Panc1 (cell line): ENCODE data around the gene NPDC1.

Experiments
- POLR2AphosphoS5 ChIP-seq: IDR thresholded peaks from 2 replicates; pipeline ENCODE4 v1.6.1; 2012; ENCODE audit warnings: mild to moderate bottlenecking, low read depth, low read length, moderate library complexity
- TCF7L2 ChIP-seq: IDR thresholded peaks from 2 replicates; pipeline ENCODE4 v1.6.1; 2011; ENCODE audit warnings: mild to moderate bottlenecking, low read depth, low read length, inconsistent platforms

GRCh38 chr9:137034039-137034708, 11.8 kb downstream of the NPDC1 start:
- TF ChIP-seq POLR2AphosphoS5 (no peak), TCF7L2 (no peak)
